AG04450 (cell line): ENCODE measurements around the gene RAMACL. TPM values are rescaled to one million over a fixed set of nuclear protein-coding genes. Genes with fewer than 3 reads are reported as not detected.
"Not testable (repeated sequence)": the region's sequence is repeated elsewhere in the genome, so short reads cannot be mapped to it uniquely, and the experiment has no call there.

Experiments
- CTCF ChIA-PET: fragments of 300-600, 350-600 bp; formaldehyde crosslinking; extraction: SDS; loops from one replicate; lab custom pipeline; 2022; ENCODE audit warnings: antibody characterized with exemption, inconsistent platforms; lab: Charles Lee
- POLR2A ChIA-PET: fragments of 350-600 bp; formaldehyde crosslinking; extraction: SDS; loops from one replicate; lab custom pipeline; 2021; ENCODE audit warnings: antibody characterized with exemption, inconsistent platforms; lab: Yijun Ruan, JAX
- DNase-seq: peaks from one replicate; pipeline ENCODE4 v3.0.0-alpha.2; 2011; ENCODE audit warnings: low read depth, low spot score
- H3K27ac ChIP-seq: one replicate; pipeline ENCODE4 v1.5.1; 2012; ENCODE audit warnings: low read depth, low read length, control low read depth
- H3K27me3 ChIP-seq: one replicate; pipeline ENCODE4 v1.6.0; 2012; ENCODE audit warnings: low read length; ENCODE audit not compliant: control insufficient read depth, insufficient read depth
- H3K4me3 ChIP-seq: 2 replicates; pipeline ENCODE4 v1.5.1; 2011; ENCODE audit warnings: mild to moderate bottlenecking, low read depth, low read length, control low read depth
- H3K9me3 ChIP-seq: 2 replicates; pipeline ENCODE4 v1.5.1; 2012; ENCODE audit warnings: low read length; ENCODE audit not compliant: control insufficient read depth, insufficient read depth
- polyA minus RNA-seq: library from RNA; depleted of rRNA, polyadenylated mRNA; stranded (reverse); fragments of >200 nt; gene quantifications from 2 replicates; pipeline ENCODE4 v1.2.3, GENCODE V29; 2011; rRNA and poly(A)+ RNA removed
- polyA plus RNA-seq: library from polyadenylated mRNA; depleted of rRNA; stranded (reverse); fragments of >200 nt; gene quantifications from 2 replicates; pipeline ENCODE4 v1.2.3, GENCODE V29; 2011; rRNA removed
- TF ChIP-seq, protein P1 (sequence below): IDR thresholded peaks from 2 replicates; pipeline ENCODE4 v1.5.1; 2011; ENCODE audit warnings: low read depth, low read length, control low read depth, inconsistent platforms

The RAMACL gene
- 0.77 and 0.87 TPM in 2 replicates for polyA plus RNA-seq
- polyA minus RNA-seq = 2.8 and 3.5 TPM in 2 replicates

DNA sequence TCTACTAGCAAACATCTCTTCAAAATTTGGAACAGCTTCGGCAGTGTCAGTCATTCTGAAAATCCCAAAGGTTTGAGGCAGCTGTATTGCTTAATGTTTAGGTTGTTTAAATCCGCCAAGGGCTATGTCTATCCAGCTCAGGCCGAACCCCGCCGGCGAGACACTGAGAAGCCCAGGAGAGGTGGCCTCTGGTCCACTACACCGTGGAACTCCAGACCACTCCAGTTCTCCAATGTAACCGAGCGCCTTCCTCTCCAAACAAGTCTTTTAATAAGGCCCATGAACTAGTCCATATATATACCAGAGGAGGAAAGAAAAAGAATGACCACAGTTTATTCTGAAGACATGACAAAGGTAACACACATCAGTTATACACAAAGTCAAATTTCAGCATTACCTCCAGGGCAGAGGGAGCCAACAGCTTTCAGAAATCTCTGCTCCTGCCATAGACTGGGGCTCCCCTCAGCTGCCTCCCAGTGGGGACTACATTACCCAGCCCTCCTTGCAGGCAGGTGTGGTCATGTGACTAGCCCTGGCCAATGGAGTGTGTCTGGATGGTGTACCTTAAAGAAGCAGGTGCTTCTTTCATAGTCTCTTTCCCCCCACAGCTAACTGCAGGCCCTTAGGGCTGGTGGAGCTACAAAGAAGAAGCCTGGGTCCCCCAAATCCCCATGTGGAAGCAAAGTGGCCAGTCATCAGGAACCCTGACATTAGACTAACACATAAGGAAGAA lies at the start of gene RAMACL:
Gene RAMACL (minus strand): TSS at position 255 of the 733 bp plus-strand sequence. CDS start 201 bp downstream, at position 54.
- TF ChIP-seq, protein P1, sequence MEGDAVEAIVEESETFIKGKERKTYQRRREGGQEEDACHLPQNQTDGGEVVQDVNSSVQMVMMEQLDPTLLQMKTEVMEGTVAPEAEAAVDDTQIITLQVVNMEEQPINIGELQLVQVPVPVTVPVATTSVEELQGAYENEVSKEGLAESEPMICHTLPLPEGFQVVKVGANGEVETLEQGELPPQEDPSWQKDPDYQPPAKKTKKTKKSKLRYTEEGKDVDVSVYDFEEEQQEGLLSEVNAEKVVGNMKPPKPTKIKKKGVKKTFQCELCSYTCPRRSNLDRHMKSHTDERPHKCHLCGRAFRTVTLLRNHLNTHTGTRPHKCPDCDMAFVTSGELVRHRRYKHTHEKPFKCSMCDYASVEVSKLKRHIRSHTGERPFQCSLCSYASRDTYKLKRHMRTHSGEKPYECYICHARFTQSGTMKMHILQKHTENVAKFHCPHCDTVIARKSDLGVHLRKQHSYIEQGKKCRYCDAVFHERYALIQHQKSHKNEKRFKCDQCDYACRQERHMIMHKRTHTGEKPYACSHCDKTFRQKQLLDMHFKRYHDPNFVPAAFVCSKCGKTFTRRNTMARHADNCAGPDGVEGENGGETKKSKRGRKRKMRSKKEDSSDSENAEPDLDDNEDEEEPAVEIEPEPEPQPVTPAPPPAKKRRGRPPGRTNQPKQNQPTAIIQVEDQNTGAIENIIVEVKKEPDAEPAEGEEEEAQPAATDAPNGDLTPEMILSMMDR = no peak
- Histone ChIP-seq H3K9me3 (no peaks in the 10 kb centered on the region), H3K27me3 (no peaks in the 10 kb centered on the region), H3K27ac (no peak within 1 kb of the TSS), H3K4me3 (no peak within 1 kb of the TSS)
- CTCF ChIA-PET = no interaction called here
- POLR2A ChIA-PET = no interaction called here
- DNase-seq = no peak

DNA sequence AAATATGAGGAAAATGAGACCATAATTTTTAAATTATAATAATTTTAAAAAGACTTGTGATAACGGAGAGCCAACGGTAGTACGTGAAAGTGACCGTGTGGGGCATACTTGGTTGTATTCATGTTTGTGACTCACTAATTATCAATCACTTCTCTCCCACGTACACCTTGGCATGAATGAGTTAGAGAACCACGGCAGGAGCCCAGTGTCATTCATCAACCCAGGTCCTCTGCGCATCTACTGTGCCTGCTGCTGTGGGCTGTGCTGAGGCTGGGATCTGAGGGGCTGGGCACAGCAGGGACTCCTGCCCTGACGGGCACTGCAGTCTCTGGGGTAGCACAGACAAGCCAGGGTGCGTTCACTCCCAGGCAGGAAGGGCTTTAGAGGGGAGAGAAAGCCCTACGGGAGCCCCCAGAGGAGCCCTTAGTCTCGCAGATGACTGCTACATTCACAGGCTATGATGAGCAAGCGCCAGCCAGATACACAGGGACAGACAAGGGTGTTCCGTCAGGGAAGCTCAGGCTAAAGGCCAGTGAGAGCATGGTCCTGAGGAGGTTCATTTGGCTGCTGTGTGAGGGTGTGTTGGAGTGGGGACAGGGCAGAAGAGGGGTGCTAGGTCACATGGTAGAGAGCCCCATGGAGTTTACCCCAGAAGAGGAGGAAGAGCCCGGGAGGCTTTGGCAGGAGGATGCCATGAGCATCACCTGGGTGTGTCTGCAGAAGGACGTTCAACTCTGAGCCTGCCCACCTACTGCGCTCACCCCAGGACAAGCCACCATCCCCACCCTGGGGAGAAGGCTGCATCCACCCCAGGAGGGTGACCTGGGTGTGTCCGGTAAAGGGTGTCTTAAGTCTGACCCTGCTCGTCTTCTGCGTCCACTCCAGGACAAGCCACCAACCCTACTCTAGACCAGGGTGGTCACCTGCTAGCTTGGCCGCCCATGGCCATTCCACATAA lies 48.8 kb upstream of the RAMACL start:
- no peak for DNase-seq
- ChIA-PET POLR2A (no interaction called here), CTCF (no interaction called here)
- Histone ChIP-seq H3K9me3 (no peaks in the 10 kb centered on the region; the same call in 1 of the 2 replicates), H3K27me3 (peaks cover 2% of the 10 kb centered on the region), H3K27ac (no peak overlapping the region), H3K4me3 (no peak overlapping the region)
- TF ChIP-seq, protein P1 = no peak

DNA sequence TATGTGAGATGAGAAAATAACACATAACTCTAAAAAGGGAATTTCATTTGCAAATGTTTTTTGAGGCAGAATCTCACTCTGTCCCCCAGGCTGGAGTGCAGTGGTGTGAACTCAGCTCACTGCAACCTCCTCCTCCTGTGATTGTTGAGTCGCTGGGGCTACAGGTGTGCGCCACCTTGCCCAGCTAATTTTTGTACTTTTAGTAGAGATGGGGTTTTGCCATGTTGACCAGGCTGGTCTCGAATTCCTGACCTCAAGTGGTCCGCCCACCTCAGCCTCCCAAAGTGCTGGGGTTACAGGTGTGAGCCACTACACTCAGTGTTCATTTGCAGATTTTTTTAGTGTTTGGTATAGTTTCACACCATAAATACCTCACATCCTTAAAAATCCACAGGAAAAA lies 48.1 kb upstream of the RAMACL start:
- H3K27me3 ChIP-seq, CTCF ChIA-PET, DNase-seq, H3K4me3 ChIP-seq, H3K9me3 ChIP-seq, H3K27ac ChIP-seq, POLR2A ChIA-PET: not testable (repeated sequence)

DNA sequence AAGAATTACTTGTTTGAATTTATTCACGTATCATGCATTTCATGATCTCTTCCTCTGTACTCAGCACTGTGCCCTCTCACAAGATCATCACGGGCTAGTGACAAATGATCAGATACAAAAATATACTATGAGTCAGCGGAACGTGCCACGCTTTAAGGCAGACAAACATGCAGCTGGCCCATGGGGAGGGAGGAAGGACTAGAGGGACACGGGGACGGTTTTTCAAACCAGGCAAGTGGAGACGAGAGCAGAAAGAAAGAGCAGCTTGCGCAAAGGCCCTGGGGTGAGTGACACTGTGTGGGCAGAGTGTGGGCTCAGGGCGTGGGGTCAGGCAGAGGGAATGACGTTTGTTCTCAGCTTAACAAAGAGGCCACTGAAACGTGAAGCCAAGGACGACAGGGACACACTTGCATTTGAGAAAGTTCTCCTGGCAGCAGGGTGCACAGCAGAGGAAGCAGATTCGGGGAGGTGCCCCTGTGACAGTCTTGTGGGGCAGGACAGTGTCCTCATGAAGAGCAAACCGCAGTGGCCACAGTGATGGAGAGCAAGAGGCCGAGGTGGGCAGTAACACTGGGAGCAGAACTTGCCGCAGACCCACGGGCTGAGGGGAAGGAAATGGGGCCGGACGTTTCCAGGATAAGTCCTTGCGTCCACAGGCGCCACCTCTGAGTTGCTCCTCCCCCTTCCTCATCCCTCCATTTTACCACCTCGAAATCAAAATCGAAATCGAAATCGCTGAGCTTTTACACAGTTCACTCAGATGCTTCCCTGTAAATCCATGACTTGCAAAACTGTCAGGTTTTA lies 47.5 kb upstream of the RAMACL start:
- no peaks in the 10 kb centered on the region; the same call in 1 of the 2 replicates for H3K9me3 ChIP-seq
- TF ChIP-seq, protein P1 = no peak
- DNase-seq = no peak
- H3K4me3 ChIP-seq = no peak overlapping the region
- CTCF ChIA-PET = no interaction called here
- peaks cover 2% of the 10 kb centered on the region for H3K27me3 ChIP-seq
- no peak overlapping the region for H3K27ac ChIP-seq
- POLR2A ChIA-PET = no interaction called here

DNA sequence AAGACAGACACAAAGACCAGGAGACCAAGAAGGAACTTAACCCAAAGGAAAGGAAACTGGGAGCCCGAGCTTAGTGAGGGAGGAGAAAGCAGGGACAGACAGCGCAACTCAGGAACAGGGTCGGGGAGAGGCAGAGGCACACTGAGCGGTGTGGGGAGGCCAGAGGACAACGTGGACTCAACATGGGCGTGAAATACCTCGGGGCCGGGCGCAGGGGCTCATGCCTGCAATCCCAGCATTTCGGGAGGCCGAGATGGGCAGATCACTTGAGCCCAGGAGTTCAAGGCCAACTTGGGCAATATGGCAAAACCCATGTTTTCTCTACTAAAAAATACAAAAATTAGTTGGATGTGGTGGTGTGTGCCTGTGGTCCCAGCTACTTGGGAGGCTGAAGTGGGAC lies 46.3 kb upstream of the RAMACL start:
- H3K9me3 ChIP-seq = no peaks in the 10 kb centered on the region; the same call in 1 of the 2 replicates
- TF ChIP-seq, protein P1 = no peak
- H3K4me3 ChIP-seq = no peak overlapping the region
- no peak for DNase-seq
- POLR2A ChIA-PET = no interaction called here
- no peak overlapping the region for H3K27ac ChIP-seq
- CTCF ChIA-PET = no interaction called here
- no peaks in the 10 kb centered on the region for H3K27me3 ChIP-seq
